Measurements from ENCODE around the gene PGAP3. TPM values are rescaled to one million over a fixed set of nuclear protein-coding genes. Genes with fewer than 3 reads are reported as not detected.

The PGAP3 gene
- total RNA-seq, 3 donors from 2014 or later: 11.7 to 23.7 (median 21.6) TPM

DNA sequence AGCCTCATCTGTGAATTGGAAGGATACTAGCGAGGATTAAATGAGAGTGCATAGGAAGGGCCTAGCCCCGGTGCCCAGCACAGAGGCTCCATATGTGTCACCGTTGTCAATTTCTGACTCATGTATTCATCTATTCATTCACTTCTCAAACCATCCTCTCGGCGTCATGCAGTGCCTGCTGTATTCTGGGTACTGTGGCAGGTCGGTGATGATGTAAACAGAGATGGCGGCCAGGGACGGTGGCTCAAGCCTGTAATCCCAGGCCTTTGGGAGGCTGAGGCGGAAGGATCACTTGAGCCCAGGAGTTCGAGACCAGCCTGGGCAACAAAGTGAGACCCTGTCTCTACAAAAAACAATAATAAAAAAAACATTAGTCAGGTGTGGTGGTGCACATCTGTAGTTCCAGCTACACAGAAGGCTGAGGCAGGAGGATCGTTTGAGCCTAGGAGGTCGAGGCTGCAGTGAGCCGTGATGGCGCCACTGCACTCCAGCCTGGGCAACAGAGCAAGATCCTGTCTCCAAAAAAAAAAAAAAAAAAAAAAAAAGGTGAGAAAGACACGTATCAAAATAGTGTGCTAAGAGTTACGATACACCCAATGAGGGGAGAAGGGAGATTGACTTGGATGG is 65.4 kb downstream of the PGAP3 start:
- DNase-seq (ENCODE audit: low spot score in 2 of 2): no peak
- intact Hi-C loops (cut with DNase I; ENCODE audit: low total_unique reads): loop anchor here (10.0 kb wide), 1 partner anchor 132 kb away; no protein-coding TSS in a partner anchor
- no peak overlapping the region for H3K4me3 ChIP-seq
- no peak overlapping the region for H3K27ac ChIP-seq
- H3K36me3 ChIP-seq: no peaks in the 10 kb centered on the region
- TF ChIP-seq, protein P1, sequence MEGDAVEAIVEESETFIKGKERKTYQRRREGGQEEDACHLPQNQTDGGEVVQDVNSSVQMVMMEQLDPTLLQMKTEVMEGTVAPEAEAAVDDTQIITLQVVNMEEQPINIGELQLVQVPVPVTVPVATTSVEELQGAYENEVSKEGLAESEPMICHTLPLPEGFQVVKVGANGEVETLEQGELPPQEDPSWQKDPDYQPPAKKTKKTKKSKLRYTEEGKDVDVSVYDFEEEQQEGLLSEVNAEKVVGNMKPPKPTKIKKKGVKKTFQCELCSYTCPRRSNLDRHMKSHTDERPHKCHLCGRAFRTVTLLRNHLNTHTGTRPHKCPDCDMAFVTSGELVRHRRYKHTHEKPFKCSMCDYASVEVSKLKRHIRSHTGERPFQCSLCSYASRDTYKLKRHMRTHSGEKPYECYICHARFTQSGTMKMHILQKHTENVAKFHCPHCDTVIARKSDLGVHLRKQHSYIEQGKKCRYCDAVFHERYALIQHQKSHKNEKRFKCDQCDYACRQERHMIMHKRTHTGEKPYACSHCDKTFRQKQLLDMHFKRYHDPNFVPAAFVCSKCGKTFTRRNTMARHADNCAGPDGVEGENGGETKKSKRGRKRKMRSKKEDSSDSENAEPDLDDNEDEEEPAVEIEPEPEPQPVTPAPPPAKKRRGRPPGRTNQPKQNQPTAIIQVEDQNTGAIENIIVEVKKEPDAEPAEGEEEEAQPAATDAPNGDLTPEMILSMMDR (IDR thresholded peaks at IDR 0.05): no peak
- no peak for TF ChIP-seq POLR2AphosphoS5 (IDR thresholded peaks at IDR 0.05)
- no peak for TF ChIP-seq POLR2A (IDR thresholded peaks at IDR 0.05)
- H3K4me1 ChIP-seq: peaks cover 6 to 24% of the 10 kb centered on the region in 2 donors
- no peaks in the 10 kb centered on the region for H3K9me3 ChIP-seq
- H3K27me3 ChIP-seq: peaks cover 0 to 3% of the 10 kb centered on the region in 2 donors

DNA sequence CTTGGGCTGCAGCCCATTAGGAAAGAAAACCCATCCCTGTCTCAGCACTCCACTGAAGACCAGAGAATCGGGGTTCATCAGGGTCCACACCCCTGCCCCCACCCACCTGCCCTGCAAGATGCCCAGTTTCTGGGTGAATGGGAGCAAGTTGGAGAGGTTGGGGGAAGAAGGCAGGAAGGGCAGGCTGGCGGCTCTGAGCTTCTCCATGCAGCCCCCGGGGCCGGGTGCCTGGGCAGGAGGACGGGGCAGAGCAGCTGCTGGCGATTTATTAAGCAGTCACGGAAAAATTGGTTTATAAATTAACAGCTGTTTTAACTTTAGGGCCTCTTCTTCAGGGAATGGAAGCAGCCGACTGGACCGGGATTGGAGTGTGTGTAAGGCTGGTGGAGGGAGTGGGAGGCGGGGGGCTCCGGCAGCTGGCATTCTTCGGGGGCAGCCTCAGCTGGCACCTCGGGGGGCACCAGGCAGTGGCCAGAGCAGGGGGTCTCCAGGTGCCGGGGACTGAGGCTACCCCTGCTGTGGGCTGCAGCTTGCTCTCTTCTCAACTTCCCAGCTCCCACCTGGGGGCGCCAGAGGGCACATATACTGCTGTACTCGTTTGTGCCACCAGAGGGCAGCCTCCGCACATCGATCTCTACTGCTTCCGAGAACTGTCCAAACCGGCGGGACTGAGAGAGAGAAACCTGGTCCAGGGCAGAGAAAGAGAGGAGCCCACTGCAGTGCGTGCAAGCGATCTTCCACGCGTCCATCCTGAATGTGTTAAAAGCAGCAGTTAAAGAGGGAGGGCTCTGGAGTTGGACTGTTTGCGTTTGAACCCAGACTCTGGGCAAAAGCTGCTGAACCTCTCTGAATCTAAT is 66.1 kb downstream of the PGAP3 start:
- DNase-seq (ENCODE audit: low spot score in 2 of 2): peak; percentile 84 to 93
- H3K4me3 ChIP-seq: no peak overlapping the region

More for the DNA sequence above, 66.1 kb downstream of the PGAP3 start:
- no peak overlapping the region for H3K27ac ChIP-seq
- no peaks in the 10 kb centered on the region for H3K9me3 ChIP-seq
- H3K4me1 ChIP-seq: peaks cover 4 to 23% of the 10 kb centered on the region in 2 donors
- TF ChIP-seq POLR2AphosphoS5 (IDR thresholded peaks at IDR 0.05) (peak in 2 of 3 donors; percentile 61 to 68), POLR2A (IDR thresholded peaks at IDR 0.05) (no peak)
- TF ChIP-seq, protein P1 (IDR thresholded peaks at IDR 0.05): peak; percentile 99 to 100 (median 100)
- no peaks in the 10 kb centered on the region for H3K27me3 ChIP-seq
- intact Hi-C loops (cut with DNase I; ENCODE audit: low total_unique reads): loop anchor here (10.0 kb wide), 1 partner anchor 133 kb away; no protein-coding TSS in a partner anchor
- no peaks in the 10 kb centered on the region for H3K36me3 ChIP-seq

Other genes starting within 250 kb of the PGAP3 start
- gene MED1, start 236.8 kb downstream of the PGAP3 start, total RNA-seq: 10 to 100 TPM; 21.4 to 36.3 (median 33.1) TPM
- 10 to 100 TPM; 38.6 to 58.2 (median 41.3) TPM for gene CDK12, start 226.6 kb downstream of the PGAP3 start, total RNA-seq
- not detected for gene NEUROD2, start 80.1 kb downstream of the PGAP3 start, total RNA-seq
- 10 to 100 TPM; 22.6 to 71.3 (median 67.5) TPM for gene PPP1R1B, start 61.1 kb downstream of the PGAP3 start, total RNA-seq
- 10 to 100 TPM; 37.0 to 43.9 (median 42.0) TPM for gene STARD3, start 50.9 kb downstream of the PGAP3 start, total RNA-seq
- gene TCAP, start 22.7 kb downstream of the PGAP3 start, total RNA-seq: under 1 TPM; 0.48 to 0.73 (median 0.66) TPM
- 1 to 10 TPM; 1.6 to 9.5 (median 5.1) TPM for gene PNMT, start 19.6 kb downstream of the PGAP3 start, total RNA-seq
- gene ERBB2, start 12.0 kb upstream of the PGAP3 start, total RNA-seq: 100 to 1,000 TPM in 1 of 3 donors, 10 to 100 TPM in 2; 13.1 to 118 (median 59.0) TPM
- 10 to 100 TPM; 50.7 to 68.2 (median 61.6) TPM for gene MIEN1, start 42.5 kb upstream of the PGAP3 start, total RNA-seq
- 10 to 100 TPM in 2 of 3 donors, not detected in 1; 27.9 to 69.2 TPM for gene GRB7, start 49.9 kb upstream of the PGAP3 start, total RNA-seq
- 1 to 10 TPM; 1.8 to 4.8 (median 2.3) TPM for gene IKZF3, start 176.3 kb upstream of the PGAP3 start, total RNA-seq
- not detected for gene ZPBP2, start 180.1 kb upstream of the PGAP3 start, total RNA-seq
- gene GSDMB, start 230.6 kb upstream of the PGAP3 start, total RNA-seq: 10 to 100 TPM in 2 of 3 donors, 1 to 10 TPM in 1; 9.1 to 19.0 (median 15.8) TPM
- 100 to 1,000 TPM in 2 of 3 donors, 10 to 100 TPM in 1; 90.5 to 158 (median 104) TPM for gene ORMDL3, start 239.5 kb upstream of the PGAP3 start, total RNA-seq
- 1 to 10 TPM in 1 of 3 donors, not detected in 2; 1.2 TPM for gene LRRC3C, start 239.7 kb upstream of the PGAP3 start, total RNA-seq

Data from breast epithelium (tissue), 4 donors.